NCI-H748 (cell line): ENCODE data around the gene PBLD.
"Not testable (repeated sequence)": the region's sequence is repeated elsewhere in the genome, so short reads cannot be mapped to it uniquely, and the experiment has no call there.

ENCODE experiments used
- DNase-seq: peaks from one replicate; lab custom pipeline; 2025; ENCODE audit not compliant: unreplicated experiment; lab: John Stamatoyannopoulos, UW

The PBLD gene

GRCh38 chr10:68331455-68332258, 1.1 kb downstream of the PBLD start, which contains the start of gene HNRNPH3:
TSS of gene HNRNPH3 (plus strand) at chr10:68332064. CDS start at chr10:68337222, 5,158 bp downstream.
- peak; percentile 96 for DNase-seq

- DNase-seq = peak; percentile 56
Measured at GRCh38 chr10:68330852-68331454, 1.8 kb downstream of the PBLD start.

- DNase-seq = no peak
Measured at GRCh38 chr10:68329506-68329861, 3.2 kb downstream of the PBLD start.

- DNase-seq = peak; percentile 20
Measured at GRCh38 chr10:68327889-68328786, 4.6 kb downstream of the PBLD start.

GRCh38 chr10:68324396-68324795, 8.3 kb downstream of the PBLD start:
- not testable (repeated sequence) for DNase-seq

GRCh38 chr10:68318331-68319059, 14.2 kb downstream of the PBLD start:
- DNase-seq = no peak

- no peak for DNase-seq
Measured at GRCh38 chr10:68315582-68315981, 17.1 kb downstream of the PBLD start.

GRCh38 chr10:68314930-68315329, 17.8 kb downstream of the PBLD start:
- not testable (repeated sequence) for DNase-seq

GRCh38 chr10:68310531-68310930, 22.2 kb downstream of the PBLD start:
- DNase-seq = no peak

- no peak for DNase-seq
Measured at GRCh38 chr10:68305854-68306253, 26.9 kb downstream of the PBLD start.

GRCh38 chr10:68303849-68304412, 28.8 kb downstream of the PBLD start:
- DNase-seq = no peak

- DNase-seq = no peak
Measured at GRCh38 chr10:68302871-68303270, 29.9 kb downstream of the PBLD start.

- DNase-seq = no peak
Measured at GRCh38 chr10:68302503-68302823, 30.3 kb downstream of the PBLD start.

- peak; percentile 36 for DNase-seq
Measured at GRCh38 chr10:68301790-68302502, 30.8 kb downstream of the PBLD start.

- no peak for DNase-seq
Measured at GRCh38 chr10:68301301-68301700, 31.4 kb downstream of the PBLD start.

- no peak for DNase-seq
Measured at GRCh38 chr10:68296843-68297663, 35.7 kb downstream of the PBLD start.

GRCh38 chr10:68290736-68291135, 42.0 kb downstream of the PBLD start:
- no peak for DNase-seq

- no peak for DNase-seq
Measured at GRCh38 chr10:68288717-68289116, 44.0 kb downstream of the PBLD start.
